Activated naive CD8-positive, alpha-beta T cell (primary cell): ENCODE data around the gene MAPRE3.

Experiments used
- H3K27ac Mint-ChIP-seq: one replicate; pipeline ENCODE4 v1.8.0; 2021; ENCODE audit warnings: mixed read lengths
- H3K27me3 Mint-ChIP-seq: one replicate; pipeline ENCODE4 v1.8.0; 2021; ENCODE audit warnings: mixed read lengths
- H3K36me3 Mint-ChIP-seq: one replicate; pipeline ENCODE4 v1.8.0; 2021; ENCODE audit warnings: mixed read lengths
- H3K4me1 Mint-ChIP-seq: one replicate; pipeline ENCODE4 v1.8.0; 2021; ENCODE audit warnings: low read depth, mixed read lengths
- H3K4me3 Mint-ChIP-seq: one replicate; pipeline ENCODE4 v1.8.0; 2021; ENCODE audit warnings: mild to moderate bottlenecking, mixed read lengths
- H3K9me3 Mint-ChIP-seq: one replicate; pipeline ENCODE4 v1.8.0; 2021; ENCODE audit warnings: low read depth, mixed read lengths

MAPRE3 gene

GRCh38 chr2:27008678-27009077 is 38.2 kb downstream of the MAPRE3 start:
- Mint-ChIP-seq H3K27me3 (peaks cover 2% of the 10 kb centered on the region), H3K9me3 (no peaks in the 10 kb centered on the region)

GRCh38 chr2:27009083-27009482 is 38.6 kb downstream of the MAPRE3 start:
- Mint-ChIP-seq H3K9me3 (no peaks in the 10 kb centered on the region), H3K36me3 (peaks cover 2% of the 10 kb centered on the region), H3K27ac (no peak overlapping the region), H3K4me3 (no peak overlapping the region), H3K4me1 (peaks cover 5% of the 10 kb centered on the region), H3K27me3 (no peaks in the 10 kb centered on the region)

More at GRCh38 chr2:27008678-27009077, 38.2 kb downstream of the MAPRE3 start:
- Mint-ChIP-seq H3K4me3 (no peak overlapping the region), H3K4me1 (peaks cover 5% of the 10 kb centered on the region), H3K36me3 (peaks cover 2% of the 10 kb centered on the region), H3K27ac (no peak overlapping the region)

GRCh38 chr2:27009716-27010115 is 39.3 kb downstream of the MAPRE3 start:
- Mint-ChIP-seq H3K36me3 (peaks cover 2% of the 10 kb centered on the region), H3K27me3 (no peaks in the 10 kb centered on the region), H3K27ac (no peak overlapping the region)

GRCh38 chr2:27010139-27010538 is 39.7 kb downstream of the MAPRE3 start:
- Mint-ChIP-seq H3K27me3 (no peaks in the 10 kb centered on the region), H3K27ac (no peak overlapping the region), H3K4me1 (peaks cover 5% of the 10 kb centered on the region), H3K36me3 (peaks cover 2% of the 10 kb centered on the region), H3K9me3 (no peaks in the 10 kb centered on the region), H3K4me3 (no peak overlapping the region)

More at GRCh38 chr2:27009716-27010115, 39.3 kb downstream of the MAPRE3 start:
- Mint-ChIP-seq H3K4me1 (peaks cover 5% of the 10 kb centered on the region), H3K9me3 (no peaks in the 10 kb centered on the region), H3K4me3 (no peak overlapping the region)

- Mint-ChIP-seq H3K4me1 (peaks cover 5% of the 10 kb centered on the region), H3K27ac (no peak overlapping the region), H3K36me3 (peaks cover 2% of the 10 kb centered on the region), H3K9me3 (no peaks in the 10 kb centered on the region), H3K4me3 (no peak overlapping the region), H3K27me3 (no peaks in the 10 kb centered on the region)
Observed at GRCh38 chr2:27013738-27014137, 43.3 kb downstream of the MAPRE3 start.

GRCh38 chr2:27014771-27015433 is 44.5 kb downstream of the MAPRE3 start:
- peaks cover 2% of the 10 kb centered on the region for H3K4me1 Mint-ChIP-seq
- H3K27me3 Mint-ChIP-seq, result no peaks in the 10 kb centered on the region
- peaks cover 2% of the 10 kb centered on the region for H3K36me3 Mint-ChIP-seq
- H3K9me3 Mint-ChIP-seq, result no peaks in the 10 kb centered on the region
- no peak overlapping the region for H3K4me3 Mint-ChIP-seq
- H3K27ac Mint-ChIP-seq, result no peak overlapping the region

GRCh38 chr2:27016801-27017325 is 46.4 kb downstream of the MAPRE3 start:
- H3K4me1 Mint-ChIP-seq, result no peaks in the 10 kb centered on the region

GRCh38 chr2:27018142-27018541 is 47.7 kb downstream of the MAPRE3 start:
- Mint-ChIP-seq H3K27ac (no peak overlapping the region), H3K36me3 (peaks cover 2% of the 10 kb centered on the region), H3K4me3 (no peak overlapping the region), H3K27me3 (no peaks in the 10 kb centered on the region), H3K9me3 (no peaks in the 10 kb centered on the region), H3K4me1 (no peaks in the 10 kb centered on the region)

More at GRCh38 chr2:27016801-27017325, 46.4 kb downstream of the MAPRE3 start:
- Mint-ChIP-seq H3K27ac (no peak overlapping the region), H3K36me3 (no peaks in the 10 kb centered on the region), H3K27me3 (no peaks in the 10 kb centered on the region), H3K4me3 (no peak overlapping the region), H3K9me3 (no peaks in the 10 kb centered on the region)

- Mint-ChIP-seq H3K36me3 (peaks cover 2% of the 10 kb centered on the region), H3K27me3 (no peaks in the 10 kb centered on the region), H3K4me1 (no peaks in the 10 kb centered on the region), H3K9me3 (no peaks in the 10 kb centered on the region), H3K4me3 (no peak overlapping the region), H3K27ac (no peak overlapping the region)
Observed at GRCh38 chr2:27019459-27019858, 49.0 kb downstream of the MAPRE3 start.

GRCh38 chr2:27019931-27020855 is 49.8 kb downstream of the MAPRE3 start:
- Mint-ChIP-seq H3K27me3 (no peaks in the 10 kb centered on the region), H3K4me1 (no peaks in the 10 kb centered on the region), H3K9me3 (no peaks in the 10 kb centered on the region), H3K36me3 (peaks cover 2% of the 10 kb centered on the region), H3K27ac (no peak overlapping the region), H3K4me3 (no peak overlapping the region)

GRCh38 chr2:27021253-27022049 is 51.0 kb downstream of the MAPRE3 start:
- no peaks in the 10 kb centered on the region for H3K9me3 Mint-ChIP-seq
- H3K27me3 Mint-ChIP-seq, result no peaks in the 10 kb centered on the region
- peaks cover 2% of the 10 kb centered on the region for H3K36me3 Mint-ChIP-seq
- no peak overlapping the region for H3K27ac Mint-ChIP-seq
- H3K4me1 Mint-ChIP-seq, result no peaks in the 10 kb centered on the region
- H3K4me3 Mint-ChIP-seq, result no peak overlapping the region

GRCh38 chr2:27023740-27024139 is 53.3 kb downstream of the MAPRE3 start:
- H3K27ac Mint-ChIP-seq, result no peak overlapping the region
- peaks cover 2% of the 10 kb centered on the region for H3K36me3 Mint-ChIP-seq
- H3K9me3 Mint-ChIP-seq, result no peaks in the 10 kb centered on the region
- no peaks in the 10 kb centered on the region for H3K27me3 Mint-ChIP-seq
- H3K4me1 Mint-ChIP-seq, result peaks cover 2% of the 10 kb centered on the region
- no peak overlapping the region for H3K4me3 Mint-ChIP-seq

- no peak overlapping the region for H3K4me3 Mint-ChIP-seq
Observed at GRCh38 chr2:27024188-27024587, 53.8 kb downstream of the MAPRE3 start.

GRCh38 chr2:27024812-27025211 is 54.4 kb downstream of the MAPRE3 start:
- peaks cover 2% of the 10 kb centered on the region for H3K36me3 Mint-ChIP-seq
- H3K27me3 Mint-ChIP-seq, result no peaks in the 10 kb centered on the region
- no peaks in the 10 kb centered on the region for H3K9me3 Mint-ChIP-seq
- H3K27ac Mint-ChIP-seq, result no peak overlapping the region
- H3K4me1 Mint-ChIP-seq, result peaks cover 2% of the 10 kb centered on the region
- H3K4me3 Mint-ChIP-seq, result no peak overlapping the region

More at GRCh38 chr2:27024188-27024587, 53.8 kb downstream of the MAPRE3 start:
- Mint-ChIP-seq H3K27ac (no peak overlapping the region), H3K4me1 (peaks cover 2% of the 10 kb centered on the region), H3K27me3 (no peaks in the 10 kb centered on the region), H3K9me3 (no peaks in the 10 kb centered on the region), H3K36me3 (peaks cover 2% of the 10 kb centered on the region)
